SIG-M5 (cell line): ENCODE data around the gene CDIP1.
"Not testable (repeated sequence)": the region's sequence is repeated elsewhere in the genome, so short reads cannot be mapped to it uniquely, and the experiment has no call there.

Source experiments
- DNase-seq: peaks from one replicate; lab custom pipeline; 2025; lab: John Stamatoyannopoulos, UW

The CDIP1 gene

GRCh38 chr16:4538350-4539235 lies at the start of gene CDIP1:
Gene CDIP1 (minus strand): TSS chr16:4538773. CDS start chr16:4514130, 24,643 bp downstream.
- DNase-seq = peak; percentile 8

GRCh38 chr16:4586291-4586690 lies 47.7 kb upstream of the CDIP1 start:
- no peak for DNase-seq

- no peak for DNase-seq
These were observed 45.3 kb upstream of the CDIP1 start for GRCh38 chr16:4583906-4584305.

GRCh38 chr16:4580250-4580649 lies 41.7 kb upstream of the CDIP1 start:
- no peak for DNase-seq

- no peak for DNase-seq
These were observed 40.5 kb upstream of the CDIP1 start for GRCh38 chr16:4578961-4579530.

GRCh38 chr16:4576008-4576407 lies 37.4 kb upstream of the CDIP1 start:
- no peak for DNase-seq

GRCh38 chr16:4574919-4575705 lies 36.5 kb upstream of the CDIP1 start:
- DNase-seq = no peak

- not testable (repeated sequence) for DNase-seq
These were observed 35.4 kb upstream of the CDIP1 start for GRCh38 chr16:4573926-4574325.

- no peak for DNase-seq
These were observed 34.1 kb upstream of the CDIP1 start for GRCh38 chr16:4572715-4573114.

- DNase-seq = no peak
These were observed 32.2 kb upstream of the CDIP1 start for GRCh38 chr16:4570688-4571321.

- no peak for DNase-seq
These were observed 31.5 kb upstream of the CDIP1 start for GRCh38 chr16:4570086-4570485.

- no peak for DNase-seq
These were observed 27.6 kb upstream of the CDIP1 start for GRCh38 chr16:4566144-4566543.

- DNase-seq = no peak
These were observed 26.2 kb upstream of the CDIP1 start for GRCh38 chr16:4564661-4565267.

- DNase-seq = no peak
These were observed 23.0 kb upstream of the CDIP1 start for GRCh38 chr16:4561596-4561995.

GRCh38 chr16:4557973-4558372 lies 19.4 kb upstream of the CDIP1 start:
- DNase-seq = no peak

- no peak for DNase-seq
These were observed 18.0 kb upstream of the CDIP1 start for GRCh38 chr16:4556580-4556979.

- DNase-seq = no peak
These were observed 17.5 kb upstream of the CDIP1 start, which contains the start of gene C16orf96 for GRCh38 chr16:4556112-4556511. Gene C16orf96 (plus strand): TSS chr16:4556340. CDS start chr16:4556490, 150 bp downstream.

- DNase-seq = no peak
These were observed 14.0 kb upstream of the CDIP1 start for GRCh38 chr16:4552541-4552940.

- no peak for DNase-seq
These were observed 12.0 kb upstream of the CDIP1 start for GRCh38 chr16:4550591-4550990.

- DNase-seq = no peak
These were observed 9.6 kb upstream of the CDIP1 start for GRCh38 chr16:4548124-4548523.

GRCh38 chr16:4544473-4544872 lies 5.9 kb upstream of the CDIP1 start:
- no peak for DNase-seq
